ENCODE measurements around the gene HSD11B1. TPM values are rescaled to one million over a fixed set of nuclear protein-coding genes. Genes with fewer than 3 reads are reported as not detected.
A peak's percentile ranks its signal among the peaks of the same experiment; 100 is the strongest.
"Not testable (repeated sequence)": the region's sequence is repeated elsewhere in the genome, so short reads cannot be mapped to it uniquely, and the experiment has no call there.

Gene HSD11B1
- total RNA-seq, 2 experiments from 2014 or later = 6.7 to 8.0 TPM

DNA sequence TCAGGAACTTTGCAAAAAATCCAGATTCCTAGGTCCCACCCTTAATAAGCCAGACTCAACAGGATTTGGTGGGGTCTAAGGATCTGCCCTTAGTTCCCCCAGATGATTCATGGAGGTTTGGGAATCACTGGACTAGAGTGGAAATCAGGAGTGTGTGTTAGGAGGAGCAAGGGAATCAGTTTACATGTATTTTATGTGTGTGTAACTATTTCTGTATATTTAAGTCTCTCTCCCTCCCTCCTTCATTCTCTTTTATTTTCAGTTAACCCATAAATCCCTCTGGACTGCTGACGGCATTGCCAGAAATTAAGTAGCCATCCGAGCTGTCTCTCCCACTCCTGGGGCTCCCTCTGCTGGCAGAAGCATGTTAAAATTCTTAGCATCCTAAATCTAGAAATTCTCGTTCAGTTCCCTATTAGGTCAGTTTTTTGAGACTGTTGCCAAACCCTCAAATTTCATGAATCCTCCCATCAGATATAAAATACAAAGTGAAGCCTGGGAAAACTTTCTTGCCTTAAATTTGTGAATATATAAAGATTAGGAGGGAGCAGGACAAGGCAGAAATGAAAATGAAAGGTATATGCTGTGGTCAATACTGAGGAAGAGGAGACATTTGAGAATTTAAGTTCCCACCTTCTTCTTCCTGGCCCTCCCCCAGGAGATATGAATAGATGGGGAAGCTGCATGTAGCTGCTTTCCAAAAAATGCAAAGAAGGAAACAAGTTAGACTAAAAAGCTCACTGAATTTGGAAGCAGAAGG is 11.7 kb upstream of the HSD11B1 start:
- peaks cover 4% of the 10 kb centered on the region for H3K36me3 Mint-ChIP-seq (ENCODE audit: low read depth)

DNA sequence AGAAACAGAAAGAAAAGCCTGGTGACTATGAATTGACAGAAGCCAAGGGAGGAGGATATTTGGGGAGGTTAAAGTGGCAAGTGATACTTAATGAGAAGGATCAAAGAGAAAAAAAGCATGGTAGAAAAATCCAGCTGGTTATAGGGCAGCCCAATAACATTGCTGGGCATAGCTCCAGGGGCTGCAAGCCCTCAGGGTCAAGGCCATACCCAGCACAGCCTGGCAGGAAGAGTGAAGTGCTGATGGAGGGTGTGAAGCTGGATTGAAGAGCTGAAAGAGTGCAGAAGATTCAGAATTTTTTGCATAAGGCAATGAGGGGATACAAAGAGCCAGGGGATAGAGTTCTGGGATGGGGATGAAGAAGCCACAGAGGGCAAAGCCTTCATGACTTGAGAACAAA is 8.0 kb upstream of the HSD11B1 start:
- H3K4me3 Mint-ChIP-seq = no peak overlapping the region
- no peak for DNase-seq
- H3K27ac Mint-ChIP-seq = peak overlapping the region; percentile 92
- peaks cover 81% of the 10 kb centered on the region for H3K4me1 Mint-ChIP-seq (ENCODE audit: low read depth)
- intact Hi-C loops (cut with micrococcal nuclease) = no loop called here
- H3K36me3 Mint-ChIP-seq (ENCODE audit: low read depth) = peaks cover 10% of the 10 kb centered on the region
- CTCF ChIA-PET = interaction anchor here (0.8 to 2.7 kb wide), 8 partner anchors 9 to 120 kb away, joined by 3 to 11 read pairs (median 4); no protein-coding TSS in a partner anchor
- no peaks in the 10 kb centered on the region for H3K27me3 Mint-ChIP-seq (ENCODE audit: low read depth)
- no peaks in the 10 kb centered on the region for H3K9me3 Mint-ChIP-seq

More for the DNA sequence above, 11.7 kb upstream of the HSD11B1 start:
- Mint-ChIP-seq H3K9me3 (no peaks in the 10 kb centered on the region), H3K4me1 (ENCODE audit: low read depth) (peaks cover 68% of the 10 kb centered on the region), H3K27me3 (ENCODE audit: low read depth) (no peaks in the 10 kb centered on the region), H3K27ac (peak overlapping the region; percentile 59), H3K4me3 (no peak overlapping the region)
- intact Hi-C loops (cut with micrococcal nuclease) = loop anchor here (1.0 kb wide), 7 partner anchors 44 to 124 kb away; no protein-coding TSS in a partner anchor
- CTCF ChIA-PET = interaction anchor here (0.6 to 2.7 kb wide), 34 partner anchors 11 to 127 kb away, joined by 3 to 17 read pairs (median 4); partner anchors contain the start of gene HSD11B1
- peak; percentile 91 for DNase-seq

DNA sequence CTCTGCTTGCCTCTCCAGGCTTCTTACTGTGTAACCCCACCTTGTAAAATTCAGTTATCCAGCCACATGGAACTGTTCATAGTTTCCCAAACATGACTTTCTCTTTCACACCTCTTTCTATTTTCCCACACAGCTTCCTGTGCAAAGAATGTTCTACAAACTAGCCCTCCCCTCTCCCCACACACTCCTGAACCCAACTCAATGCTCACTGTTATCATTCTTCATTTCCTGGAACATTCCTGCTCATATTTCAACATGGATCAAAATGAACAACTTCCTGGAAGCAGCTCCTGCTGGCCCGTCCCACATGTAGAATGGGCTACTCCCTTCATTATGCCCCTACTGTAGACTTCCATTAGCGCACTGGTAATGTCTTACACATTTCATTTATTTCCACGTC is 7.5 kb upstream of the HSD11B1 start:
- H3K36me3 Mint-ChIP-seq (ENCODE audit: low read depth) = peaks cover 10% of the 10 kb centered on the region
- H3K4me3 Mint-ChIP-seq = no peak overlapping the region
- intact Hi-C loops (cut with micrococcal nuclease) = no loop called here
- no peak for DNase-seq
- CTCF ChIA-PET = interaction anchor here (0.7 to 2.7 kb wide), 10 partner anchors 9 to 120 kb away, joined by 3 to 11 read pairs (median 4); no protein-coding TSS in a partner anchor
- no peaks in the 10 kb centered on the region for H3K9me3 Mint-ChIP-seq
- H3K4me1 Mint-ChIP-seq (ENCODE audit: low read depth) = peaks cover 84% of the 10 kb centered on the region
- no peaks in the 10 kb centered on the region for H3K27me3 Mint-ChIP-seq (ENCODE audit: low read depth)
- H3K27ac Mint-ChIP-seq = peak overlapping the region; percentile 92

DNA sequence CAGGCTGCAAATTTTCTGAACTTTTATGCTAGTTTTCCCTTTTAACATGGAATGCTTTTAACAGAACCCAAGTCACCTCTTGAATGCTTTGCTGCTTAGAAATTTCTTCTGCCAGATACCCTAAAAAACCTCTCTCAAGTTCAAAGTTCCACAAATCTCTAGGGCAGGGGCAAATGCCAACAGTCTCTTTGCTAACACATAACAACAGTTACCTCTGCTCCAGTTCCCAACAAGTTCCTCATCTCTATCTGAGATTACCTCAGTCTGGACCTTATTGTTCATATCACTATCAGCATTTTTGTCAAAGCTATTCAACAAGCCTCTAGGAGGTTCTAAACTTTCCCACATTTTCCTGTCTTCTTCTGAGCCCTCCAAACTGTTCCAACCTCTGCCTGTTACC is 4.0 kb upstream of the HSD11B1 start:
- Mint-ChIP-seq H3K27ac (peak overlapping the region; percentile 70), H3K4me1 (ENCODE audit: low read depth) (peaks cover 78% of the 10 kb centered on the region), H3K36me3 (ENCODE audit: low read depth) (peaks cover 10% of the 10 kb centered on the region), H3K4me3 (peak overlapping the region; percentile 11)
- intact Hi-C loops (cut with micrococcal nuclease); H3K9me3 Mint-ChIP-seq; DNase-seq; H3K27me3 Mint-ChIP-seq (ENCODE audit: low read depth): not testable (repeated sequence)
- CTCF ChIA-PET = interaction anchor here (0.6 to 1.3 kb wide), 3 partner anchors 27 to 48 kb away, joined by 4 read pairs; no protein-coding TSS in a partner anchor

DNA sequence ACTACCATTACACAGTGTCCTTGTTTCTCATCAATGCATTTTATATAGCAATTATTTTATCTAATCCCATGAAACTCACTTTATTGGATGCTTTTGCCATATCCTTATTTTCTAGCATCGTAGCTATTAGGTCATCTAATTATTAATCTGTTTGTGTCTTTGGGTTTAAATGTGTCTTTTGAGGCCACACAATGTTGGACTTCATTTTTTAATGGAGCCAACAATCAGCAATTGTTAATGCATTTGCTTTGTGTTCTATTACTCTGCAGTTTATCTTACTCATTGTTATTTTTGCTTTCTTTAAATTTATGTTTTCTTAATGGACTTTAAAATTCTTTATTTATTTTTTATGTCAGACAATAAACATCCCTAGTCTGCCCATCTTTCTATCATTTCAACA is 1.8 kb upstream of the HSD11B1 start:
- H3K4me1 Mint-ChIP-seq (ENCODE audit: low read depth) = peaks cover 78% of the 10 kb centered on the region
- peak overlapping the region; percentile 59 for H3K27ac Mint-ChIP-seq
- no peaks in the 10 kb centered on the region for H3K27me3 Mint-ChIP-seq (ENCODE audit: low read depth)
- H3K36me3 Mint-ChIP-seq (ENCODE audit: low read depth) = peaks cover 18% of the 10 kb centered on the region
- intact Hi-C loops (cut with micrococcal nuclease) = no loop called here
- DNase-seq = no peak
- no peaks in the 10 kb centered on the region for H3K9me3 Mint-ChIP-seq
- CTCF ChIA-PET = interaction anchor here (0.8 to 3.1 kb wide), 5 partner anchors 10 to 46 kb away, joined by 3 to 12 read pairs (median 3); no protein-coding TSS in a partner anchor
- H3K4me3 Mint-ChIP-seq = no peak overlapping the region

DNA sequence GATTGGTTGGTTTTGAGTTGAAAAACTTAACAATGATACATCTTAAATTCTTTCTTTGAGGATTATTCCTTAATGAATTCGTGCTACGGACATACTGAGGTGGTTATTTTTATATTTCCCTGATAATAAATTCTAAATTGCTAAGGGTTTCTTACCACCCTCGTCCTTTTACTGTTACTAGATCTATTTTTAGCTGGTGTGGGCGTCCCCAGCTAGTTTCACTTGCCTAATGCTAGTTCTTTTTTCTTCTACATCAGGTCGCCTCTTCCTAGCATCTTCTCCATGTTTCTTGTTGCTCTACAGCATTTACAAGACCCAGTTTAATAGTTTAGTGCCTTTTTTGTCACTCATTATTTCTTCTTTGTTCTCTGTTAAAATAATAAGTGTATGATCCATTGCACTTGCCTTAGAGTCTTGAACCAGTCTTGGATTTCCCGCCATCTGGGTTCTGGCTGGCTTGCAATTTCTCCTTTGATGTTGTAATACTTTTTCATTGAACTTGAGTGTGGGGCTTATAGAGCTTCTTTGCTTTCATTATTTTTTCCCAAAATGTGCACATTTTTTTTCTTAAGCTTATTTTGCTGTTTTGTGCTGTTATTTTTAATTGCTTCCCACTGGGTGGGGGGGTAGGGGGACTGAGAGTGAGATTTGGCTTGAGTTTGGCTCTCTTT is 677 bp upstream of the HSD11B1 start:
- Mint-ChIP-seq H3K4me1 (ENCODE audit: low read depth) (peaks cover 81% of the 10 kb centered on the region), H3K9me3 (no peaks in the 10 kb centered on the region), H3K4me3 (peak overlapping the region; percentile 58), H3K27me3 (ENCODE audit: low read depth) (no peaks in the 10 kb centered on the region), H3K36me3 (ENCODE audit: low read depth) (peaks cover 23% of the 10 kb centered on the region), H3K27ac (peak overlapping the region; percentile 94)
- peak; percentile 63 for DNase-seq
- CTCF ChIA-PET = interaction anchor here (0.8 to 3.1 kb wide), 4 partner anchors 9 to 44 kb away, joined by 3 to 12 read pairs (median 4); no protein-coding TSS in a partner anchor
- intact Hi-C loops (cut with micrococcal nuclease) = loop anchor here (1.0 kb wide), 3 partner anchors 10 to 30 kb away; no protein-coding TSS in a partner anchor

DNA sequence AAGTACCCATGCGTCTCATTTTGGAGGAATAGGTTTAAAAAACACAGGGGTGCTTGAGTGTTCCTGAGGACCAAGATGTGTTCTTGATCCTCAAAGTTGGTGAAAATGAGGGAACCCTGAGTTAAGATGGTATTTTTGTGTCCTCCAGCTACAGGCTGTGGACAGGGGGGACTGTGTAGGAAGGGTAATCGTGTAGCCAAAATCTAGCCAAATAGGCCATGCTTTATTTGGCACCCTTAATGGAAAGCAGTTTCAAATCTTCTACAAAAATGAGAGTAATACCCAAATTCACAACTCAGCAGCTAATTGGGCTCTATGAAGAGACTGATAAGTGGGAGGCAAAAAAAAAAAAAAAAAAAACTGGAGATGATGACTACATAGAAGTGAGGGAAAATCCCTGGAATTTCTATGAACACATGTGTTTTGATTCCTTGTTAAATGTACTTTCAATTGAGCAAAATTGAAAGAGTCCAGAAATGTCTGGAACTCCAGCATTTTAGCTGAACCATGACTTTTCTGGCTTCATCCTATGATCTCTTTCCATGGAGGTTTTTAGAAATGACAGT is 470 bp downstream of the HSD11B1 start:
- Mint-ChIP-seq H3K27me3 (ENCODE audit: low read depth) (no peaks in the 10 kb centered on the region), H3K9me3 (no peaks in the 10 kb centered on the region), H3K4me1 (ENCODE audit: low read depth) (peaks cover 82% of the 10 kb centered on the region), H3K36me3 (ENCODE audit: low read depth) (peaks cover 20% of the 10 kb centered on the region), H3K27ac (peak overlapping the region; percentile 94), H3K4me3 (peak overlapping the region; percentile 20)
- CTCF ChIA-PET = interaction anchor here (0.7 to 3.1 kb wide), 5 partner anchors 8 to 129 kb away, joined by 3 to 12 read pairs (median 4); no protein-coding TSS in a partner anchor
- no peak for DNase-seq
- intact Hi-C loops (cut with micrococcal nuclease) = no loop called here

DNA sequence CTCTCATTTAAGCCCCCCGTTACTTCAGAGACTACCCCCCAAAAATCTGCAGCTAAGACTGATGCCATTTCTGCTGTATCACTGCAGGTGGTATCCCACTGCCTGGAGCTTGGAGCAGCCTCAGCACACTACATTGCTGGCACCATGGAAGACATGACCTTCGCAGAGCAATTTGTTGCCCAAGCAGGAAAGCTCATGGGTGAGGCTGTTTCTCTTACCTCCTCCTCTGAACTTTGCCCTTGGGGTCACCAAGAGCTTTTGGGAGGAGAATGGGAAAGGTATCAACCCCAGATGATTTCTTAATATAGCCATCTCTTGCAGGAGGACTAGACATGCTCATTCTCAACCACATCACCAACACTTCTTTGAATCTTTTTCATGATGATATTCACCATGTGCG is 2.0 kb downstream of the HSD11B1 start:
- Mint-ChIP-seq H3K4me1 (ENCODE audit: low read depth) (peaks cover 84% of the 10 kb centered on the region), H3K27ac (peak overlapping the region; percentile 94), H3K4me3 (no peak overlapping the region), H3K36me3 (ENCODE audit: low read depth) (peaks cover 17% of the 10 kb centered on the region), H3K9me3 (no peaks in the 10 kb centered on the region), H3K27me3 (ENCODE audit: low read depth) (no peaks in the 10 kb centered on the region)
- no peak for DNase-seq
- intact Hi-C loops (cut with micrococcal nuclease) = no loop called here
- CTCF ChIA-PET = interaction anchor here (0.6 to 2.3 kb wide), 4 partner anchors 16 to 104 kb away, joined by 3 to 7 read pairs (median 3); no protein-coding TSS in a partner anchor

DNA sequence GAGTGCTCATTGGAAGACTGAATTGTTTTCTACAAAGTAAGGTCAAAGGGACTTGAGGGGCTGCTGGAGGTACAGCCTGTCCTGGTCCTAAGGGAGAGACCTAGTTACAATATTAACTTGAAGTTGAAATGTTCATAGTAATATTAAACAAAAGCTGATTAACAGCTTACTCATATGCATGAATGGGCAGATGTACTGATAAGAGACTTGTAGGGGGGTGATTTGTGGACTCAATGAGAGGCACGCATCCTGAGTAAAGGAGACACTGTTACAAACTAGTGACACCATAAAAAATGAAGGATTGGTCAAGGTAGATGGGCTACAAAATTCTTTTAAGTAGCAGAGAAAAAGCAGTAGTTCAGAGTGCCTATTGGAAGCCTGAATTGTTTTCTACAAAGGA is 2.7 kb downstream of the HSD11B1 start:
- Mint-ChIP-seq H3K9me3 (no peaks in the 10 kb centered on the region), H3K4me3 (no peak overlapping the region), H3K4me1 (ENCODE audit: low read depth) (peaks cover 81% of the 10 kb centered on the region), H3K27me3 (ENCODE audit: low read depth) (no peaks in the 10 kb centered on the region), H3K27ac (peak overlapping the region; percentile 94), H3K36me3 (ENCODE audit: low read depth) (peaks cover 17% of the 10 kb centered on the region)
- no peak for DNase-seq
- intact Hi-C loops (cut with micrococcal nuclease) = no loop called here
- CTCF ChIA-PET = interaction anchor here (0.6 to 2.3 kb wide), 4 partner anchors 14 to 105 kb away, joined by 3 to 7 read pairs (median 4); no protein-coding TSS in a partner anchor

DNA sequence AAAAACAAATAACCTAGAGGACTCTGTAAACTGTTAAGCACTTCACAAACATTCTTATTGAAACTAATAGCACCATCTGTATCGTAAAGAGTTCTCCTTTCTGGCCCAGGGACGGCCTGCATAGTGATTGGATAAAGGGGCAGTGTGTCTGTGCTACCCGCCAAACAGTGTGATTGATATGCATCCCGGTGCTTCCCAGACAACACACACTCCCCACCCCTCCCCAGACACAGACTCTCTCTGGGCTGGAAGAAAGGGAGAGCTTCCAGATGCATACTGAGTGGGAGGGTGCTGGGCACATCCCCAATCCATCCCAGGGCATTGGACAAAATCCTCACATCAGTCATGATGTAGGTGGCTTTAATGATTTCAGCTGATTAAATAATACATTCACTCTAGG is 3.7 kb downstream of the HSD11B1 start:
- CTCF ChIA-PET = interaction anchor here (0.8 to 2.3 kb wide), 3 partner anchors 17 to 40 kb away, joined by 3 to 7 read pairs (median 4); no protein-coding TSS in a partner anchor
- no peak for DNase-seq
- Mint-ChIP-seq H3K9me3 (no peaks in the 10 kb centered on the region), H3K4me1 (ENCODE audit: low read depth) (peaks cover 81% of the 10 kb centered on the region), H3K27me3 (ENCODE audit: low read depth) (no peaks in the 10 kb centered on the region), H3K4me3 (no peak overlapping the region), H3K36me3 (ENCODE audit: low read depth) (peaks cover 17% of the 10 kb centered on the region), H3K27ac (peak overlapping the region; percentile 94)
- intact Hi-C loops (cut with micrococcal nuclease) = no loop called here

DNA sequence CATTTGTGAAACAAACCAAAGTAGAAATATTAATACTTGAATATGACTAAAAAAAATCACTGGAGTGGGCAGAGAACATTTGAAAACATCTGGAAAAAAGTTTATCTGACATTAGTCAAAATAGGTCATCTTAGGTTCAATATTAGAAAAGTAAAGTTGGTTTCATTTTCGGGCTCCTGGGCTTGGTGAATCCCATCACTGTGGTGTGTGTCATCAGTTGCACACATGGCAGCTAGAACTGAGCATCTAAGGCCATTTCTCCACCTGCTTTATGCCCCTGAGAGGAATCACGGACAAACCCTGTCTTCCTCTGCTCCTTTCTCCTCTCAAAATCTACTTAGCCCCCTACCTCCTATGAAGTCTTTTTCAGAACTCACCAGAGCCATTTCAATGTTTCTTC is 5.4 kb downstream of the HSD11B1 start:
- H3K4me1 Mint-ChIP-seq (ENCODE audit: low read depth) = peaks cover 77% of the 10 kb centered on the region
- H3K36me3 Mint-ChIP-seq (ENCODE audit: low read depth) = peaks cover 22% of the 10 kb centered on the region
- peak overlapping the region; percentile 94 for H3K27ac Mint-ChIP-seq
- intact Hi-C loops (cut with micrococcal nuclease) = loop anchor here (1.0 kb wide), 1 partner anchor 14 kb away; no protein-coding TSS in a partner anchor
- no peaks in the 10 kb centered on the region for H3K27me3 Mint-ChIP-seq (ENCODE audit: low read depth)
- H3K9me3 Mint-ChIP-seq = no peaks in the 10 kb centered on the region
- peak overlapping the region; percentile 41 for H3K4me3 Mint-ChIP-seq
- DNase-seq = peak; percentile 51
- CTCF ChIA-PET = no interaction called here

DNA sequence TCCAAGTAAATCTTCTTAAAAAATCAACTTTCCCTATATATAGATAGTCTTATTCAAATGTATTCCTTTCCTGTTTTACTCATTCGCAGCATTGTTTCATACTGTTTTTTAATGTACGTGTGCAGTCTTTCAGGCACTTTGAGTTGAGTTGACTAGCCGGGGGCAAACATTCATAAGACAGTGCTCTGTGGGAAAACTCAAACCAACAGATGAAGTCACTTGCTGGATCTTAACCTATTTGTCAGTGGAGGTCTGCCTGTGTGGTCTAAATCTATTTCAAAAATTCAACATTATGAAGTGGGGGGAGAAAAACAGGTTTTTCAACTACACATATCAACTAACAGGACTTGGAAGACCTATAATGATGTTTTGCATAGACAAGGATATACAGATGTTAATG is 6.2 kb downstream of the HSD11B1 start:
- no peaks in the 10 kb centered on the region for H3K27me3 Mint-ChIP-seq (ENCODE audit: low read depth)
- no peak overlapping the region for H3K4me3 Mint-ChIP-seq
- DNase-seq = no peak
- H3K36me3 Mint-ChIP-seq (ENCODE audit: low read depth) = peaks cover 24% of the 10 kb centered on the region
- peaks cover 78% of the 10 kb centered on the region for H3K4me1 Mint-ChIP-seq (ENCODE audit: low read depth)
- intact Hi-C loops (cut with micrococcal nuclease) = loop anchor here (1.0 kb wide), 1 partner anchor 13 kb away; no protein-coding TSS in a partner anchor
- H3K27ac Mint-ChIP-seq = peak overlapping the region; percentile 94
- CTCF ChIA-PET = no interaction called here
- no peaks in the 10 kb centered on the region for H3K9me3 Mint-ChIP-seq
